ENCODE results near the gene SH3GL1.

DNA sequence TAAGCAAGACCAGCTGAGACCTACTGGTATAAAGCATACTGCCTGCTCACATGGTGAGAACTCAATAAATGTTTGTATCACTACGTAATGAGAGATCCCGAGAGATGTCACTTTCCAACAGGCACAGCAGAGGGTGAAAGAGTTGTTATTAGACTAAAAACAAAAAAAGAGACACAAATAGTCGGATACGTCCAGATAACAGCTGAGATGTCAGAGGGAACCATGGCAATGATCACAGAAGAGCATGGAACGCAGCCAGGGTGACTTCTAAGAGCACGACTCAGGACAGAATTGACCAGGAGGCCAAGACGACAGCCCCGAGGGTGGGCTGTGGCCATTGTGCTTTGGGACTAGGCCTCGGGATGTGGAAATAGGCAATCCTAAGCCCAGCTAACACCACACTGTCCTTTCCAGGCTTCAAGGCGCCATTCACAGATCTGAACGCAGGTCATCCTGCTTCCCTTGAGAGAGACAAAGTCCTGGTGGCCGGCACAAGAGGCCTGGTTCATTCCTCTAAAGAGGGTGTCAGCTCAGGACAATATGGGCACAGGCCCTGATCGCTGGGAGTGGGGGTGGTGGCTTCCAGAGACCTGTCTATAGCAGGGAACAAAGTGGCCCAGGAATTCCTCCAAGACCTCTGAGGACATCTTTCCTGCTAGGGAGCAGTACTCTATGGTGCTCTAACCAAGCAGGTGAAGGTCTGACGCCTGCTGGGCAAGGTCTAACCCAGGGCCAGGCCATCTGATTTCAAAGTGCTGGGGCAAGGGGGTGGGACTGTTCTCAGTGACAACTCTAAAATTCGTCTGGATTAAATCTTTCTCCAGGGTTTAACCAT, 3.2 kb downstream of the SH3GL1 start:
- TF ChIP-seq, protein P1, sequence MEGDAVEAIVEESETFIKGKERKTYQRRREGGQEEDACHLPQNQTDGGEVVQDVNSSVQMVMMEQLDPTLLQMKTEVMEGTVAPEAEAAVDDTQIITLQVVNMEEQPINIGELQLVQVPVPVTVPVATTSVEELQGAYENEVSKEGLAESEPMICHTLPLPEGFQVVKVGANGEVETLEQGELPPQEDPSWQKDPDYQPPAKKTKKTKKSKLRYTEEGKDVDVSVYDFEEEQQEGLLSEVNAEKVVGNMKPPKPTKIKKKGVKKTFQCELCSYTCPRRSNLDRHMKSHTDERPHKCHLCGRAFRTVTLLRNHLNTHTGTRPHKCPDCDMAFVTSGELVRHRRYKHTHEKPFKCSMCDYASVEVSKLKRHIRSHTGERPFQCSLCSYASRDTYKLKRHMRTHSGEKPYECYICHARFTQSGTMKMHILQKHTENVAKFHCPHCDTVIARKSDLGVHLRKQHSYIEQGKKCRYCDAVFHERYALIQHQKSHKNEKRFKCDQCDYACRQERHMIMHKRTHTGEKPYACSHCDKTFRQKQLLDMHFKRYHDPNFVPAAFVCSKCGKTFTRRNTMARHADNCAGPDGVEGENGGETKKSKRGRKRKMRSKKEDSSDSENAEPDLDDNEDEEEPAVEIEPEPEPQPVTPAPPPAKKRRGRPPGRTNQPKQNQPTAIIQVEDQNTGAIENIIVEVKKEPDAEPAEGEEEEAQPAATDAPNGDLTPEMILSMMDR (IDR thresholded peaks at IDR 0.05): no peak
- TF ChIP-seq POLR2AphosphoS5 (IDR thresholded peaks at IDR 0.05; ENCODE audit: insufficient read depth in 1 of 2, low read depth in 1 of 2): peak in 1 of 2 donors; percentile 13
- no peak for TF ChIP-seq POLR2A (IDR thresholded peaks at IDR 0.05)
